ENCODE measurements around the gene SLC25A43.
A peak's percentile ranks its signal among the peaks of the same experiment; 100 is the strongest.
"Not testable (repeated sequence)": the region's sequence is repeated elsewhere in the genome, so short reads cannot be mapped to it uniquely, and the experiment has no call there.

SLC25A43 gene

DNA sequence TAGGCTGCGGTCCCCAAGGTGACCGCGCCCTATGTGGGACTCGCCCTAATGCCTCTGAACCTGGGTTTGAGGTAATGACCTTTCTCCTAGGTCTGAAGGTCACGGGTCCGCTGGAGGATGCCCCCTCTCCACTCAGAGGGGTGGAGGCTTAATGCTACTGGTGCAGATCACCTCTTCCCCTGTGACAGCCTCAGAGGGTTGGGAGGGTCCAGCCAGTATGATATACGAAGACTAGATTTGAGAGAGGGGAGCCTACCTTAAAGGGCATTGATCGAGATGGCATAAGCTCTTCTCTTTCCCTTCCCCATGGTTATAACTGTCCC, 70.1 kb downstream of the SLC25A43 start:
- no peaks in the 10 kb centered on the region for H3K9me3 Mint-ChIP-seq (ENCODE audit: low read depth)
- H3K27ac Mint-ChIP-seq: peak overlapping the region; percentile 80
- H3K36me3 Mint-ChIP-seq: no peaks in the 10 kb centered on the region
- peak overlapping the region; percentile 88 for H3K4me3 Mint-ChIP-seq
- no peaks in the 10 kb centered on the region for H3K27me3 Mint-ChIP-seq
- H3K4me1 Mint-ChIP-seq (ENCODE audit: low read depth): peaks cover 8% of the 10 kb centered on the region

DNA sequence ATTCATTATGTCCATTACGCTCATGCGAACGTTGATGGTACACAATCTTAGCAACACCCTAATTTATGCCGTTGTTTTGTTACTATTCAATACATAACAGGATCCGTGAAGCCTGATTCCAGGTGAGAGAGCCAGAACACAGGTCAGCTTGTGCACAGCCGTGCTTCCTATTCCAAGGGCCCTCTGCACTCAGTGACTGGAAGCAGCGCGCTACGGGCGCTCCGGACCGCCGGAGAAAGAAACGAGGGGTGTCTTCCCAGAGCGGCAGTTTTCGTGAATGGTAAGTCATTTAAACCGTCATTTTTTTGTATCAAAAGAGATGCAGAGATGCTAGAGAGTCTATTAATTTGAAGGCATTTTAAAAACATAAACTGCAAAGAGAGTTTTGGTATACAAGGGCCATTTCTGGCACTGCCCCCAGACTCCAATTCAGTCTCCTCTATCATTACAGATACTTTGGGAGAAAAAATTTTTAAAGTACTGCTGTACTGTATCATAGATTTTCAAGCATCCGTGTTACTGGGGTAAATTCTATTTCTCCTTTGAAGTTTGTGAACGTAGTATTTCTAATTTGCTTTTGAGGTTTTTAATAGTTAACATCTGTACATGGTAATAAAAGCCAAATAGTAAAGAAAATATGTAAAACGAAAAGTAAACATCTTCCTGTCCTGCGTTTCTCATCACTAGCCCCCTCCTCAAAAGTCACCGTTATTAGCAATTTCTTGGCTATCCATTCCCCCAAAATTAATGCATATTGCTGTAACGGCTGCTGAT, 75.7 kb downstream of the SLC25A43 start:
- Mint-ChIP-seq H3K9me3 (ENCODE audit: low read depth) (no peaks in the 10 kb centered on the region), H3K27me3 (no peaks in the 10 kb centered on the region), H3K4me3 (no peak overlapping the region), H3K36me3 (no peaks in the 10 kb centered on the region), H3K27ac (no peak overlapping the region), H3K4me1 (ENCODE audit: low read depth) (peaks cover 4% of the 10 kb centered on the region)

DNA sequence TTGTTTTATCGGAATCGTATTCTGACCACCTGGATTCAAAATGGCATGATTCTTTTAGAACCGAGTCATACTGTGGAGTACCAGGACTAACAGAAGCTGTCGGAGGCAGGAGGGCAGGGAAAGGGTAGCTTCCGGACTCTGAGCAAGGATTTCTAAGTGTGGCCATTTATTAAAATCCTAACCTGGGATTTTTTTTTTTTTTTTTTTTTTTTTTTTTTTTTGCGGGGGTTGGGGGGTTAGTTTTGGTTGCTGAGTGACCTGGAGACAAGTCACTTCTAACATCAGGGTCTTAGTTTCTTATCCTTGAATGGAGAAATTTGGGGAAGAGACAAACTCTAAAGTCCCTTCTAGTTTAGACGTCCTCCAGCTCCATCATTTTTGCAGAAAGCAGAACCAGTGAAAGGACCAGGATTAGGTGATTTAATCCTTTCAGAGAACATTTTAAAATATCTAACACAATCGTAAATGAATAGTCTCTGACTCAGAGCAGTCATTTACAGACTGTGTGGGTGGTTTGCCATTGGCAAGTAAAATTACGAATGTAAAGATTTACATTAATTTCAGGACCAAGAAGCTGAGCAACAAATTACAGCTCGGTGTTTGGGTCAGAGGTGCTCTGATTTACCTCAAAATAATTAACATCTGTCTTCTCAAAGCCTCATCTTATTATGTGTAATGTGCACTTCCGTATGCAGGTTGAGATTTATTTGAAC, 76.4 kb downstream of the SLC25A43 start:
- no peak overlapping the region for H3K4me3 Mint-ChIP-seq
- H3K4me1 Mint-ChIP-seq (ENCODE audit: low read depth): peaks cover 3% of the 10 kb centered on the region
- H3K27ac Mint-ChIP-seq: no peak overlapping the region
- H3K27me3 Mint-ChIP-seq: no peaks in the 10 kb centered on the region
- no peaks in the 10 kb centered on the region for H3K9me3 Mint-ChIP-seq (ENCODE audit: low read depth)
- no peaks in the 10 kb centered on the region for H3K36me3 Mint-ChIP-seq

GRCh38 chrX:119477812-119478232, 78.7 kb downstream of the SLC25A43 start:
- Mint-ChIP-seq H3K9me3 (ENCODE audit: low read depth) (no peaks in the 10 kb centered on the region), H3K4me1 (ENCODE audit: low read depth) (peaks cover 6% of the 10 kb centered on the region), H3K36me3 (no peaks in the 10 kb centered on the region), H3K27me3 (no peaks in the 10 kb centered on the region), H3K27ac (no peak overlapping the region), H3K4me3 (no peak overlapping the region)

DNA sequence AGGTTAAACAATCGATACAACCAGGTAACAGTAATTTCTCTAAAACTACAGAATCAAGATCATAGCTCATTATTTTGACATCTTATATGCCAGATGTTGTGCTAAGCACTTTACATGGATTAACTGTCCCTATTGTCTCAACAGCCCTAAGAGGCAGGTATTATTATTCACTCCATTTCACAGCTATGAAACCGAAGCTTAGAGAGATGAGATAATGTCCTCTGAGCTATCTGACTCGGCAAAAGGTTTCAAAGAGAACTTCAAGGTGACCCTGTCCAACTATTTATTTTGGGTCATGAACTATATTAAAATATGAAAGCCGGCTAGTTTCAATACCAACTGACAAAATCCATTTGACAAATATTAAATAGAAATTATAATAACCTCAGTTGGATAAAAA, 79.4 kb downstream of the SLC25A43 start:
- H3K4me3 Mint-ChIP-seq: no peak overlapping the region
- peaks cover 9% of the 10 kb centered on the region for H3K4me1 Mint-ChIP-seq (ENCODE audit: low read depth)
- H3K9me3 Mint-ChIP-seq (ENCODE audit: low read depth): no peaks in the 10 kb centered on the region
- H3K27me3 Mint-ChIP-seq: no peaks in the 10 kb centered on the region
- H3K36me3 Mint-ChIP-seq: no peaks in the 10 kb centered on the region
- no peak overlapping the region for H3K27ac Mint-ChIP-seq

DNA sequence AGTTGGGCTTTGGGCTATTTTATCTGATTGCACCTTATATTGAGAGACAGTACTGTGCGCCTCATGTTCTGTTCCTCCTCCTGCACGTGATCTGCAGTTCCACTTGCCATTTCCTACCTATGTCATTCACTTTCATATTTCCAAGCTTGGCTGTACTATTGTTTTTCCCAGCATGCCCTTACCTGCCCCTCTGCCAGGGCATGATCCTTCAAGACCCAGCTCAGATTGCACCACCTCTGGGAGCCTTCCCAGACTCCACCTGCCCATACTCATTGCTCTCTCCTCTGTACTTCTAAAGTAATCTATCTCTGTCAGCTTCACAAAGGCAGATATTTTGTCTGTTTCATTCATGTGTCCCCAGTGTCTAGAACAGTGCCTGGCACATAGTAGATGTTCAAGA, 80.7 kb downstream of the SLC25A43 start:
- no peaks in the 10 kb centered on the region for H3K9me3 Mint-ChIP-seq (ENCODE audit: low read depth)
- H3K4me3 Mint-ChIP-seq: no peak overlapping the region
- no peaks in the 10 kb centered on the region for H3K27me3 Mint-ChIP-seq
- H3K36me3 Mint-ChIP-seq: no peaks in the 10 kb centered on the region
- H3K4me1 Mint-ChIP-seq (ENCODE audit: low read depth): peaks cover 9% of the 10 kb centered on the region
- no peak overlapping the region for H3K27ac Mint-ChIP-seq

DNA sequence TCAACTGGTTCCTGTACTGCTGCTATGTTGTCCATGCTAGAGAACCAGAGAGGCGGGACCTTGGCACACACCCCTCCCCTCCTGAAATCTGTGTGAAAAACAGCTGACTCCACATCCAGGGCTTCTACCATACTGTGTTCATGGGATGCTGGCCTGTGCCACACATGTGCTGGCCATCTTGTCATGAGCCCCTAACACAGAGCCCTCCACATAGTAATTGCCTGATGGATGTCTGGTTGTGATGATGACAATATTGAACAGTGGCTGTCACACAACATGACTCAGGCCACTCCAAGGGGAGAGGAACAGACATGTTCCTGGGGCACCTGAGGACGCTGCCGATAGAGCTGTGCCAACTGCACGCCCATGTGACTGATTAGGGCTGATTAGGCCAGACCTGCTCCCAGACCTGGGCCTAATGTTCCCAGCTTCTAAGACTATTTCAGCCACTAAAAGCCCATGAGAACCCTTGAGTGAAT, 82.2 kb downstream of the SLC25A43 start:
- H3K9me3 Mint-ChIP-seq (ENCODE audit: low read depth): no peaks in the 10 kb centered on the region
- H3K4me1 Mint-ChIP-seq (ENCODE audit: low read depth): peaks cover 9% of the 10 kb centered on the region
- H3K4me3 Mint-ChIP-seq: no peak overlapping the region
- H3K27ac Mint-ChIP-seq: no peak overlapping the region
- no peaks in the 10 kb centered on the region for H3K27me3 Mint-ChIP-seq
- H3K36me3 Mint-ChIP-seq: no peaks in the 10 kb centered on the region

GRCh38 chrX:119482041-119482440, 82.9 kb downstream of the SLC25A43 start:
- no peaks in the 10 kb centered on the region for H3K27me3 Mint-ChIP-seq
- peak overlapping the region; percentile 72 for H3K27ac Mint-ChIP-seq
- H3K36me3 Mint-ChIP-seq: no peaks in the 10 kb centered on the region
- H3K4me1 Mint-ChIP-seq (ENCODE audit: low read depth): peaks cover 12% of the 10 kb centered on the region
- peak overlapping the region; percentile 77 for H3K4me3 Mint-ChIP-seq
- no peaks in the 10 kb centered on the region for H3K9me3 Mint-ChIP-seq (ENCODE audit: low read depth)

- peak overlapping the region; percentile 85 for H3K27ac Mint-ChIP-seq
- H3K4me1 Mint-ChIP-seq (ENCODE audit: low read depth): peaks cover 12% of the 10 kb centered on the region
- no peaks in the 10 kb centered on the region for H3K27me3 Mint-ChIP-seq
- peak overlapping the region; percentile 77 for H3K4me3 Mint-ChIP-seq
- no peaks in the 10 kb centered on the region for H3K36me3 Mint-ChIP-seq
- H3K9me3 Mint-ChIP-seq (ENCODE audit: low read depth): no peaks in the 10 kb centered on the region
Measured at GRCh38 chrX:119482481-119483480, 83.6 kb downstream of the SLC25A43 start.

GRCh38 chrX:119486745-119487144, 87.6 kb downstream of the SLC25A43 start:
- peaks cover 12% of the 10 kb centered on the region for H3K4me1 Mint-ChIP-seq (ENCODE audit: low read depth)
- H3K27me3 Mint-ChIP-seq: no peaks in the 10 kb centered on the region
- H3K4me3 Mint-ChIP-seq: no peak overlapping the region
- no peak overlapping the region for H3K27ac Mint-ChIP-seq
- no peaks in the 10 kb centered on the region for H3K36me3 Mint-ChIP-seq
- no peaks in the 10 kb centered on the region for H3K9me3 Mint-ChIP-seq (ENCODE audit: low read depth)

GRCh38 chrX:119487766-119488165, 88.6 kb downstream of the SLC25A43 start:
- H3K27me3 Mint-ChIP-seq; H3K9me3 Mint-ChIP-seq (ENCODE audit: low read depth); H3K4me3 Mint-ChIP-seq; H3K4me1 Mint-ChIP-seq (ENCODE audit: low read depth); H3K36me3 Mint-ChIP-seq; H3K27ac Mint-ChIP-seq: not testable (repeated sequence)

DNA sequence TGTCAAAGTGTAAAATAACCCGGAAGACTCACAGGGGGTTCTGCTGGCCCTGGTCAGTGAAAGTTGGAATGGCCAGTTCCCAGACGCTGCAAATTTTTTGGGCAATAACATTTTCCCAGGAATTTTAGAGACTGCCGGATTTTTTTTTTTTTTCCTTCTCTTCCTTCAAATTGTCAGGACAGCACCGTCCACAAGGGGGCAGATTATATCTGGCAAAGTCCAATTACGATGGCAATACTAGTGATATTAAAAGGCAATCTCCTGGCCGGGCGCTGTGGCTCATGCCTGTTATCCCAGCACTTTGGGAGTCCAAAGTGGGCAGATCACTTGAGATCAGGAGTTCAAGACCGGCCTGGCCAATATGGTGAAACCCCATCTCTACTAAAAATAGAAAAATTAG, 89.6 kb downstream of the SLC25A43 start:
- Mint-ChIP-seq H3K27ac (no peak overlapping the region), H3K27me3 (no peaks in the 10 kb centered on the region), H3K4me3 (no peak overlapping the region), H3K36me3 (no peaks in the 10 kb centered on the region), H3K9me3 (ENCODE audit: low read depth) (no peaks in the 10 kb centered on the region), H3K4me1 (ENCODE audit: low read depth) (peaks cover 2% of the 10 kb centered on the region)

DNA sequence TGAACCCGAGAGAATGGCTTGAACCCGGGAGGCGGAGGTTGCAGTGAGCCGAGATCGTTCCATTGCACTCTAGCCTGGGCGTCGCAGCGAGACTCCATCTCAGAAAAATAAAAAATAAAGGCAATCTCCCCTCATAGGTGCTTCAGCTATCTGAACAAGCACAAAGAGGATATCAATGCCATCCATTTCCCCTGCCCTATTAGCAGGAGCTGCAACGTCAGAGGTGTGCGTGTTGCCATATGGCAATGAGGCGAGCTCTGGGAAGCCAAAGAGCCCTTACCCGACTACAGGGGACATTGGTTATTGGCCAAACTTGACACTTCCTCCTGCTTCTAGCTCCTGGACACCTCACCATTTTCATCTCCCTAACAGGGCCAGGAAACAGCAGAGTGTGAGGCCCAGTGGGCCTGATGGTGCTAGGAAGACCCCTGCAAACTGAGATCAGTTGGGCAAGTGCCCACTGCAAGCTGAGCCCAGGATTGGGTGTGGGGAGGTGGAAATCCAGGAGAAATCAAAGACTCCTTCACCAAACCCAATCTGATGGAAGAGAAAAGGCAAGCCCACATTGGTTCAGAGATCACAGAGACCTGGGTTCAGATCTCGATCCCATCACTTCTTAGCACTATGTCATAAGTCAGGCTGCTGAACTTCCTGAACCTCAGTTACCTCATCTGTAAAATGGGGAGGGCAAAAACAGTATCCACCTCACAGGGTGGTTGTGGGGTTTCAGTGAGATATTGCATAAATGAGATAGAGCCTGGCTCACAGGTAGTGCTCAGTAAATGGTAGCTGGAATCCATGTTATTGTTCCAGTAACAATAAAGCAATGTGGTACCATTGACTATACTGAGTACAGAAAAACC, 90.3 kb downstream of the SLC25A43 start:
- Mint-ChIP-seq H3K27ac (no peak overlapping the region), H3K9me3 (ENCODE audit: low read depth) (no peaks in the 10 kb centered on the region), H3K36me3 (no peaks in the 10 kb centered on the region), H3K27me3 (no peaks in the 10 kb centered on the region), H3K4me3 (no peak overlapping the region), H3K4me1 (ENCODE audit: low read depth) (peaks cover 2% of the 10 kb centered on the region)

DNA sequence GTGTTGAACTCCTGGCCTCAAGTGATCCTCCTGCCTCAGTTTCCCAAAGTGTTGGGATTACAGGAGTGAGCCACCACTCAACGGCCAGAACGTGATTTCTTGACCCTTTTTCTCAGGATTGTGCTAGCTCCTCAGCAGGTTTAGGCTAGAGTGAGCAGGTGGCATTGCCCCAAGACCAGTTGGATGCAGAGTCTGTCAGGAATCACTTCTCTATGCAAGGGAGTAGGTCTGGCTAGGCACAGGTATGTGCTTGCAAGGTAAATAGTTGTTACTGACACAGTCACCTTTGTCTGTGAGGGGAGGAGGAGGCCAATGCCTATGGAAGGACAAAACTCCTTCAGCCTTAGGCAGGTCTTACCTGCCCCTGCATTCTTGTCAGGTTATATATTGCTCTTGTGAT, 93.3 kb downstream of the SLC25A43 start:
- Mint-ChIP-seq H3K4me1 (ENCODE audit: low read depth) (peaks cover 10% of the 10 kb centered on the region), H3K36me3 (no peaks in the 10 kb centered on the region), H3K27me3 (no peaks in the 10 kb centered on the region), H3K9me3 (ENCODE audit: low read depth) (no peaks in the 10 kb centered on the region), H3K27ac (no peak overlapping the region), H3K4me3 (no peak overlapping the region)

Data from activated naive CD8-positive, alpha-beta T cell (primary cell).